Kidney (tissue), 14 donors: ENCODE measurements around the gene ZNF761. TPM values are rescaled to one million over a fixed set of nuclear protein-coding genes. Genes with fewer than 3 reads are reported as not detected.

Experiments
- DNase-seq, 5 donors: peaks; one replicate each; pipeline ENCODE4 v3.0.0-alpha.2; 2013 to 2020
- FAIRE-seq: peaks from 2 replicates; lab custom pipeline; 2012; peaks lifted over from hg19 to GRCh38; lab: Jason Lieb, UNC
- H3K27ac ChIP-seq, 2 donors: one replicate each; pipeline ENCODE4 v1.7.0; 2013; ENCODE audit warnings: low read depth in 2 of 2, low read length in 2 of 2, inconsistent platforms in 1 of 2
- H3K27me3 ChIP-seq: one replicate; pipeline ENCODE4 v1.7.1; 2013; ENCODE audit warnings: low read length, inconsistent platforms; ENCODE audit not compliant: control insufficient read depth, insufficient read depth
- H3K36me3 ChIP-seq, 3 donors: one replicate each; pipeline versions ENCODE4 v1.7.0 to v1.7.1; 2013; ENCODE audit warnings: low read length in 3 of 3, control low read depth in 1 of 3, inconsistent platforms in 1 of 3; ENCODE audit not compliant: insufficient read depth in 3 of 3, control insufficient read depth in 2 of 3
- H3K4me1 ChIP-seq, 3 donors: one replicate each; pipeline versions ENCODE4 v1.7.0 to v1.7.1; 2013; ENCODE audit warnings: low read length in 3 of 3, inconsistent platforms in 1 of 3, low read depth in 1 of 3; ENCODE audit not compliant: control insufficient read depth in 2 of 3, insufficient read depth in 2 of 3
- H3K4me3 ChIP-seq, 3 donors: one replicate each; pipeline versions ENCODE4 v1.7.0 to v1.8.1; 2013; ENCODE audit warnings: low read length in 3 of 3, control low read depth in 1 of 3, inconsistent platforms in 1 of 3
- H3K9ac ChIP-seq, 3 donors: one replicate each; pipeline versions ENCODE4 v1.7.0 to v1.7.1; 2013; ENCODE audit warnings: low read length in 3 of 3, control low read depth in 1 of 3, inconsistent platforms in 1 of 3
- H3K9me3 ChIP-seq, 3 donors: one replicate each; pipeline versions ENCODE4 v1.7.0 to v1.7.1; 2013; ENCODE audit warnings: low read length in 3 of 3, control low read depth in 1 of 3, inconsistent platforms in 1 of 3; ENCODE audit not compliant: control insufficient read depth in 2 of 3, insufficient read depth in 1 of 3
- CTCF ChIP-seq: IDR thresholded peaks from 3 replicates; pipeline ENCODE4 v1.5.1; 2012; ENCODE audit warnings: mild to moderate bottlenecking, moderate library complexity, borderline replicate concordance; ENCODE audit not compliant: insufficient read depth; ENCODE audit errors: extremely low read depth
- intact Hi-C: fragments of 100-400 bp; cut with DNase I; formaldehyde crosslinking; loops from one replicate; pipeline ENCODE4 v1.11.1; 2022
- polyA plus RNA-seq: library from polyadenylated mRNA; stranded (reverse); fragments of 350-450 nt; fragmentation: Illumina TruSeq; extraction: RNeasy Lipid Tissue Mini Kit (QIAGEN cat#74804); gene quantifications from one replicate; pipeline ENCODE4 v1.2.3, GENCODE V29; 2014; ENCODE audit warnings: low read depth, low replicate concordance; ENCODE audit not compliant: insufficient read depth
- total RNA-seq: library from RNA; stranded (reverse); fragmentation: NEBNext Ultra II Directional; extraction: Animal tissue kit (Norgen Biotek cat#: 25700); gene quantifications from one replicate; pipeline ENCODE4 v1.2.1, GENCODE V29; 2021
- donor health status: control.
- donor health status: control.
- donor health status: control.
- donor health status: control.
- donor health status: control.
- donor health status: DM: yes; HTN: yes; CAD: no.
- donor health status: Normal renal cell carcinoma (clear cell type).

The ZNF761 gene
- total and polyA plus RNA-seq, 2 donors from 2014 or later: 4.9 to 10.4 TPM

- no peaks in the 10 kb centered on the region for H3K36me3 ChIP-seq
- H3K27me3 ChIP-seq: no peaks in the 10 kb centered on the region
- FAIRE-seq (no peak), DNase-seq (peak in 4 of 5 donors; percentile 29 to 50 (median 42))
- intact Hi-C loops: no loop called here
- H3K4me3 ChIP-seq: peak overlapping the region; percentile 42 to 48 (median 44)
- H3K9ac ChIP-seq: peak overlapping the region in 1 of 3 donors; percentile 54
- H3K4me1 ChIP-seq: no peaks in the 10 kb centered on the region
- H3K27ac ChIP-seq: no peak overlapping the region
- no peak for TF ChIP-seq CTCF
- H3K9me3 ChIP-seq: no peaks in the 10 kb centered on the region
These were observed 73.1 kb downstream of the ZNF761 start for GRCh38 chr19:53504885-53505284.

- Histone ChIP-seq H3K36me3 (no peaks in the 10 kb centered on the region), H3K4me1 (peaks cover 0 to under 1% (median 0%) of the 10 kb centered on the region in 3 donors), H3K27me3 (no peaks in the 10 kb centered on the region), H3K4me3 (no peak overlapping the region), H3K9me3 (no peaks in the 10 kb centered on the region), H3K27ac (no peak overlapping the region), H3K9ac (no peak overlapping the region)
- intact Hi-C loops: no loop called here
- DNase-seq: no peak
- TF ChIP-seq CTCF: no peak
- no peak for FAIRE-seq
These were observed 74.9 kb downstream of the ZNF761 start for GRCh38 chr19:53506728-53507127.

Other genes with a start within 250 kb of the ZNF761 start
- 5.4 TPM for gene ZNF665, start 238.6 kb upstream of the ZNF761 start, total RNA-seq
- 2.2 TPM for gene ZNF665, start 238.6 kb upstream of the ZNF761 start, polyA plus RNA-seq
- 24.3 TPM for gene ZNF677, start 177.1 kb upstream of the ZNF761 start, total RNA-seq
- 6.5 TPM for gene ZNF677, start 177.1 kb upstream of the ZNF761 start, polyA plus RNA-seq
- gene VN1R2, start 173.7 kb upstream of the ZNF761 start, total RNA-seq: not detected
- gene VN1R2, start 173.7 kb upstream of the ZNF761 start, polyA plus RNA-seq: not detected
- gene VN1R4, start 164.3 kb upstream of the ZNF761 start, total RNA-seq: not detected
- not detected for gene VN1R4, start 164.3 kb upstream of the ZNF761 start, polyA plus RNA-seq
- gene ZNF845, start 98.2 kb upstream of the ZNF761 start, total RNA-seq: 9.2 TPM
- gene ZNF845, start 98.2 kb upstream of the ZNF761 start, polyA plus RNA-seq: 1.9 TPM
- gene ZNF525, start 66.3 kb upstream of the ZNF761 start, total RNA-seq: 17.2 TPM
- 3.9 TPM for gene ZNF525, start 66.3 kb upstream of the ZNF761 start, polyA plus RNA-seq
- gene ZNF765, start 36.8 kb upstream of the ZNF761 start, total RNA-seq: 10.8 TPM
- 3.0 TPM for gene ZNF765, start 36.8 kb upstream of the ZNF761 start, polyA plus RNA-seq
- gene ZNF813, start 35.7 kb downstream of the ZNF761 start, total RNA-seq: 5.1 TPM
- gene ZNF813, start 35.7 kb downstream of the ZNF761 start, polyA plus RNA-seq: 1.2 TPM
- gene ZNF331, start 106.2 kb downstream of the ZNF761 start, total RNA-seq: 22.3 TPM
- 6.5 TPM for gene ZNF331, start 106.2 kb downstream of the ZNF761 start, polyA plus RNA-seq
- gene DPRX, start 200.0 kb downstream of the ZNF761 start, total RNA-seq: not detected
- not detected for gene DPRX, start 200.0 kb downstream of the ZNF761 start, polyA plus RNA-seq